ENCODE results near the gene MT1A.

- TF ChIP-seq CTCF (IDR thresholded peaks at IDR 0.05), result no peak
- no peak for TF ChIP-seq POLR2A (IDR thresholded peaks at IDR 0.05)
These were observed 5.6 kb upstream of the MT1A start for GRCh38 chr16:56632848-56633365.

All from tibial nerve (tissue), 3 donors.